BLaER1 treated with 17β-estradiol and CSF1 and Interleukin-3, amounts not matched to agents 10 nM and 100 nM (cell line): ENCODE data around the gene POU1F1.
"Not testable (repeated sequence)": the region's sequence is repeated elsewhere in the genome, so short reads cannot be mapped to it uniquely, and the experiment has no call there.

Experiments
- H3K27ac ChIP-seq, 11 experiments: shearing (Covaris generic); formaldehyde crosslinking; 2 replicates each; pipeline ENCODE4 v1.8.1; 2022
- H3K27me3 ChIP-seq, 11 experiments: shearing (Covaris generic); formaldehyde crosslinking; 2 replicates each; pipeline ENCODE4 v1.8.1; 2022
- H3K36me3 ChIP-seq, 11 experiments: shearing (Covaris generic); formaldehyde crosslinking; 2 replicates each; pipeline ENCODE4 v1.8.1; 2022
- H3K4me1 ChIP-seq, 10 experiments: shearing (Covaris generic); formaldehyde crosslinking; 2 replicates each; pipeline ENCODE4 v1.8.1; 2022
- H3K4me2 ChIP-seq, 11 experiments: shearing (Covaris generic); formaldehyde crosslinking; 2 replicates each; pipeline ENCODE4 v1.8.1; 2022
- H3K4me3 ChIP-seq, 10 experiments: shearing (Covaris generic); formaldehyde crosslinking; 2 replicates each; pipeline ENCODE4 v1.8.1; 2022
- H3K9ac ChIP-seq, 11 experiments: shearing (Covaris generic); formaldehyde crosslinking; 2 replicates each; pipeline ENCODE4 v1.8.1; 2022
- H3K9me3 ChIP-seq, 11 experiments: shearing (Covaris generic); formaldehyde crosslinking; replicated peaks in 1 of 11; 2 replicates each; pipeline ENCODE4 v1.8.1; 2022
- H4K20me1 ChIP-seq, 11 experiments: shearing (Covaris generic); formaldehyde crosslinking; 2 replicates each; pipeline ENCODE4 v1.8.1; 2022
- Cebpa-rat ChIP-seq, 11 experiments: shearing (Covaris generic); IDR thresholded peaks; 2 replicates each; pipeline ENCODE4 v1.8.1; 2022

Gene POU1F1

DNA sequence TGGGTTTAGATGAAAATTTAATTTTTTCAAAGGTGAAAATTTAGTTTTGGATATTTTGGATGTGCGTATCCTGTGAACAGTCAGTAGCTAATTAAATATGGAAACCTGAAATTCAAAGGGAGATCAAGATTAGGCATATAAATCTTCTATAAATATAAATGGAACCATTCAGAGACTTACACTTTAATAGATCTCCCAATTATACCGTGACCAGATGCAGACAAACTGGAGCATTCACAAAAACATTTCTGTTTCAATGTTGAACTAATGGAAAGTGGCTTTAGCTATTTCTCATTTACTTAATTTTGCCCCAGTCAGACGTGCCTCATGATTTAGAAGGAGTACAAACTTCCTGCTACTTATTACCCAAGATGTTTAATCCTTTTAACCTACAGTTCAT, 29.1 kb upstream of the POU1F1 start:
- H3K36me3 ChIP-seq: no peaks in the 10 kb centered on the region
- H3K27me3 ChIP-seq: no peaks in the 10 kb centered on the region
- TF ChIP-seq Cebpa-rat (IDR thresholded peaks at IDR 0.05): no peak
- no peak overlapping the region for H3K27ac ChIP-seq
- H4K20me1 ChIP-seq: no peaks in the 10 kb centered on the region
- H3K4me2 ChIP-seq: no peak overlapping the region
- no peak overlapping the region for H3K4me3 ChIP-seq
- no peak overlapping the region for H3K9ac ChIP-seq
- H3K4me1 ChIP-seq: no peaks in the 10 kb centered on the region
- 0 out of 22 replicates have a peak, but pooled peaks cover 0 to 2% (median 0%) of the 10 kb centered on the region in 11 experiments for H3K9me3 ChIP-seq

DNA sequence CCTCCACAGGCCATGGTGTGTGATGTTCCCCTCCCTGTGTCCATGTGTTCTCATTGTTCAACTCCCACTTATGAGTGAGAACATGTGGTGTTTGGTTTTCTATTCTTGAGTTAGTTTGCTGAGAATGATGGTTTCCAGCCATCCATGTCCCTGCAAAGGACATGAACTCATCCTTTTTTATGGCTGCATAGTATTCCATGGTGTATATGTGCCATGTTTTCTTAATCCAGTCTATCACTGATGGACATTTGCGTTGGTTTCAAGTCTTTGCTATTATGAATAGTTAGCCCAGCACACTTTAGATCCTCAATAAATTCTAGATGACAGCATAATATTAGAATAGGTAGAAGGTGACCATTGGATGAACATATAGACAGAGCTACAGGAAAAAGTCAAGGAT, 28.6 kb upstream of the POU1F1 start:
- H3K4me2 ChIP-seq, H3K27ac ChIP-seq: not testable (repeated sequence)

DNA sequence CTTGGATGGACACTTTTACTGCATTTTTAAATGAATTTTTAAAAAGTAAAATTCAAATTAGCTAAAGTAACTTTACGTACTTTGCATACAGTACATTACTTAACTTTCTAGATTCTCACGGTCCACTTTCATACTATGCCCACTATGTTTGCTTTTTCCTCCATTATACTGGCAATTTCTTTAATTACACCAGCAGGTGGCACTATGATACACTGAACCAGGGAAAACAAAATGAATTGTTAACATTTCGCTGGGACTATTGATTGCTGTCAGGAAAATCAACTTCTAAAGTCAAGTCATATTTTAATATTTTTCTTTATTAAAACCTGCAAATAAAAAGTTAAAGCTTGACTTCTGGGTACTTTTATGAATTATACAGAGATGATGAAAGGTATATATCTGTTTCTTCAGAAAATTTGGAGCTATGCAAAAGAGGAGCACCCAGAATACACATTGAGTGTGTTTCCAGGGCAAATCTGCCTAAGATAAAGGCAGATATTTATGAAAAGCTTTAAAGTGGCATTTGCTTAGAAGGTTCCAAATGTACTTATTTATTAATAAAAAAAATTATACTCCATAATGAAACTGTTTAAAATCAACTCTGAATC, 21.8 kb upstream of the POU1F1 start:
- H3K9ac ChIP-seq: no peak overlapping the region
- no peaks in the 10 kb centered on the region for H3K9me3 ChIP-seq
- TF ChIP-seq Cebpa-rat (IDR thresholded peaks at IDR 0.05): no peak
- H4K20me1 ChIP-seq: no peaks in the 10 kb centered on the region
- H3K4me2 ChIP-seq: no peak overlapping the region
- no peaks in the 10 kb centered on the region for H3K27me3 ChIP-seq
- H3K36me3 ChIP-seq: no peaks in the 10 kb centered on the region
- H3K27ac ChIP-seq: no peak overlapping the region
- H3K4me1 ChIP-seq: no peaks in the 10 kb centered on the region
- no peak overlapping the region for H3K4me3 ChIP-seq

More for the DNA sequence above, 28.6 kb upstream of the POU1F1 start:
- H3K27me3 ChIP-seq, H3K4me1 ChIP-seq, H3K36me3 ChIP-seq, H3K9me3 ChIP-seq, H3K4me3 ChIP-seq, H4K20me1 ChIP-seq, H3K9ac ChIP-seq: not testable (repeated sequence)

DNA sequence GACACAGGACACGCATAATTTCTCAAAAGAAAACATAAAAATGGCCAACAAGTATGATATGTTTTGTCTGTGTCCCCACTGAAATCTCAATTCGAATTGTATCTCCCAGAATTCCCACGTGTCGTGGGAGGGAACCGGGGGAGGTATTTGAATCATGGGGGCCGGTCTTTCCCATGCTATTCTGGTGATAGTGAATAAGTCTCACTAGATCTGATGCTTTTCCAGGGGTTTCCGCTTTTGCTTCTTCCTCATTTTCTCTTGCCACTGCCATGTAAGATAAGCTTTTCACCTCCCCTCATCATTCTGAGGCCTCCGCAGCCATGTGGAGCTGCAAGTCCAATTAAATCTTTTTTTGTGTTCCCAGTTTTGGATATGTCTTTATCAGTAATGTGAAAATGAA, 12.1 kb upstream of the POU1F1 start:
- no peaks in the 10 kb centered on the region for H4K20me1 ChIP-seq

DNA sequence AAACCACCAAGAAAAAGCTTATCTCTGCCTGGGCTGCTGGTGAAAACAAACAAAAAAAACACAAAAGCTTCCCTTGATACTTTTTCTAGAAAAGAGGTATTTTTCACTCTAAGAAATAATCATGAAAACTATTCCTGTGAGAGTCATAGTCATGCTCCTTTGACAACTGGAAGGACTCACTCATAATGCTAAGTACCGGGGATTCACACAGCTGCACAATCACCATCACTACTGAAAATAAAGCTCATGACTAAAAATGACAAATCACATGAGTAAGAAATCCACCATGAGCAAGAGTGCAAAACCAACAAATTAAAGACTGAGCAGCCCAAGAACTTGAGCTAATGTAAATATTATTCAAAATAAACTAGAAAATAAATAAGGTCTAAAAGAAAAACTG, 10.6 kb upstream of the POU1F1 start:
- Histone ChIP-seq H3K27me3 (no peaks in the 10 kb centered on the region), H3K9me3 (no peaks in the 10 kb centered on the region), H3K4me1 (no peaks in the 10 kb centered on the region), H3K27ac (no peak overlapping the region), H3K4me3 (no peak overlapping the region), H3K36me3 (no peaks in the 10 kb centered on the region), H4K20me1 (no peaks in the 10 kb centered on the region), H3K9ac (no peak overlapping the region), H3K4me2 (no peak overlapping the region)
- no peak for TF ChIP-seq Cebpa-rat (IDR thresholded peaks at IDR 0.05)

More for the DNA sequence above, 12.1 kb upstream of the POU1F1 start:
- no peak overlapping the region for H3K4me2 ChIP-seq
- no peaks in the 10 kb centered on the region for H3K36me3 ChIP-seq
- H3K27me3 ChIP-seq: no peaks in the 10 kb centered on the region
- no peaks in the 10 kb centered on the region for H3K4me1 ChIP-seq
- no peak overlapping the region for H3K4me3 ChIP-seq
- H3K9me3 ChIP-seq: no peaks in the 10 kb centered on the region
- TF ChIP-seq Cebpa-rat (IDR thresholded peaks at IDR 0.05): no peak
- no peak overlapping the region for H3K9ac ChIP-seq
- no peak overlapping the region for H3K27ac ChIP-seq

DNA sequence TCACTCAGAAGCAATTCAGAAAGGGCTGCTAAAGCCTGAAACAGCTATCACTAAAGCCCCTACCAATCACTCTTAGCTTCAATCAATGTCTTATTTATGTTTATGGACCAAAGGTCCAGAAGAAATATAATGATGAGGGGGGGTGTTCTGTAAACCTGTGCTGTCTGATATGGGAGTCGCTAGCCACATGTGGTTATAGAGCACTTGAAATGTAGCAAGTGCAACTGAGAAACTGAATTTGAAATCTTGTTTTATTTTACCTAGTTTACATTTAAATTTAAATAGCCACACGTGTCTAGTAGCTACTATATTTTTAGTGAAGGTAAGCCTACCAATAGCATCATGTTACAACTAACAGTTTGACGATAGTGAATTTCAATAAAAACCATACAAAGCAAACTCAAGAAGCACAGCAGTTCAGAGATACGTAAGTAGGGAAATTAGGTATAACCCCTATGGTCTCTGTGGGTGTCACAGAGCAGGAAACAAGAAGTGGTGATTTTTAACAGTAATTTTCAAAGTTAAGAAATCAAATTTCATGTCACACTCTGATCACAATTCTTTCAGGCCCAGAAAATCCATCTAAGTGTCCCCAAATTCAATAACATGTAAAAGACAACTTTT, 3.6 kb downstream of the POU1F1 start:
- Histone ChIP-seq H3K4me1 (peaks cover 6 to 36% (median 10%) of the 10 kb centered on the region in 10 experiments), H3K27me3 (no peaks in the 10 kb centered on the region), H3K4me2 (peak overlapping the region in 2 of 11 experiments; percentile 21 to 49; a peak in 2 of 22 replicates), H3K9me3 (no peaks in the 10 kb centered on the region), H3K9ac (no peak overlapping the region), H4K20me1 (no peaks in the 10 kb centered on the region), H3K4me3 (no peak overlapping the region), H3K36me3 (no peaks in the 10 kb centered on the region), H3K27ac (no peak overlapping the region)
- TF ChIP-seq Cebpa-rat (IDR thresholded peaks at IDR 0.05): no peak

DNA sequence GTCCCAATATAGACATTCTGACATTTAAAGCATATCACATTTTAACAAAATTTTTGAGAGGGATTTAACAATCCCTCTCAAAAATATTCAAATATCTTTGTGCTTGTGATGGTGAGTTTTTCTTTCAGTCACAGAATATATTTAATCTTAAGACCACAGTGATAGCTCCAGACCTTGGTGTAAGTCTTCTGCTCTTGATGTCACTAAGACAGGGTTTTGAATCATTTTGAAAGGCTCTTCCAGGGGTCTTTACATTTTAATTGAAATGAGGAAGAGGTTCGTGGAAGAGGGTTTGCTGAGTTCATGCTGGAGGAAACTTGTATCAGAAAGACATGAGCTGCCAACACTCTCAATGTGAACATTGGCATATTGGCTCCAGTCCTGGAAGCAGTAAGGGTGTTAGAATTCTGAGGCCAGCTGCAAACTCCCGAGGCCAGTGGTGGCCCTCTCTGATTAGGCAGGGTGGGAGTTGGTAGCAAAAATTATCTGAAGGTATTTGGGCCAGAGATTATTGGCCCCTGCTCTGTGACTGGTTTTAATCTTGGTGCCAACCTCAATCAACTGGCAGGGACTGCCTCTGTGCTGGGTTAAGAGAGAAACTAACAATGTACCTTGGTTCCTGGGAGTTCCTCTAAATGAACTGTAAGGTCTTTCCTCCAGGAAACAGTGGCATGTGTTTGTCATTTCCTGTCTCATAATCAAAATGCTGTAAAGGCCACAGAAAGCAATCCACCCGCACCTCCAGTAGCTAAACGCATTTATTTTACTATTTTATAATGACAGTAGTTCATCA, 5.3 kb downstream of the POU1F1 start:
- TF ChIP-seq Cebpa-rat (IDR thresholded peaks at IDR 0.05): no peak
- peak overlapping the region in 5 of 11 experiments; percentile 19 to 59 (median 49); a peak in 8 of 22 replicates for H3K27ac ChIP-seq
- H3K9me3 ChIP-seq: no peaks in the 10 kb centered on the region
- H3K36me3 ChIP-seq: no peaks in the 10 kb centered on the region
- H3K4me3 ChIP-seq: peak overlapping the region in 1 of 10 experiments; percentile 3; a peak in 2 of 20 replicates
- H3K4me2 ChIP-seq: peak overlapping the region; percentile 33 to 81 (median 72)
- 0 out of 22 replicates have a peak overlapping the region, but pooled peaks of 1 of the 11 experiments have one; percentile 12 for H3K9ac ChIP-seq
- peaks cover 6 to 36% (median 10%) of the 10 kb centered on the region in 10 experiments for H3K4me1 ChIP-seq
- no peaks in the 10 kb centered on the region for H3K27me3 ChIP-seq
- no peaks in the 10 kb centered on the region for H4K20me1 ChIP-seq

DNA sequence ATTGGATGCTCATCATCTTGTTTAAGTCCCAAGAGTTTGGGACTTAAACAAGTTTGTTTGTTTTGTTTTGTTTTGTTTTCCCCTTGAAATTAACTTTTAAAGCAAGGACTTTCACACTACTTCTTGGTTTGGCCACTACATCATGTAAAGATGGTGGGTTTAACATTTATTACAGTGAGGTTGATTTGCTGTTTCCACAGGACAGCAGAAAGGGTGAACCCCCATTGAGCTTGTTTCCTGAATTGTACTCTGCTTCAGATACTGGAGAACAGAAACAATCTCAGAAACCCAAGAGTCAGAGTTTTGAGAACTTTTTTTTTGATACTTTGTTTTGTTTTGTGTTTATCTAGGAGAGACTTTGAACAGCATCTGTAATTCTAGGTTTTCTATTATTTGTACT, 6.7 kb downstream of the POU1F1 start:
- Histone ChIP-seq H3K27ac (no peak overlapping the region), H3K9ac (no peak overlapping the region), H3K4me3 (no peak overlapping the region), H3K27me3 (no peaks in the 10 kb centered on the region), H3K9me3 (no peaks in the 10 kb centered on the region), H3K4me2 (no peak overlapping the region), H3K4me1 (peaks cover 6 to 36% (median 10%) of the 10 kb centered on the region in 10 experiments), H4K20me1 (no peaks in the 10 kb centered on the region), H3K36me3 (no peaks in the 10 kb centered on the region)
- no peak for TF ChIP-seq Cebpa-rat (IDR thresholded peaks at IDR 0.05)

DNA sequence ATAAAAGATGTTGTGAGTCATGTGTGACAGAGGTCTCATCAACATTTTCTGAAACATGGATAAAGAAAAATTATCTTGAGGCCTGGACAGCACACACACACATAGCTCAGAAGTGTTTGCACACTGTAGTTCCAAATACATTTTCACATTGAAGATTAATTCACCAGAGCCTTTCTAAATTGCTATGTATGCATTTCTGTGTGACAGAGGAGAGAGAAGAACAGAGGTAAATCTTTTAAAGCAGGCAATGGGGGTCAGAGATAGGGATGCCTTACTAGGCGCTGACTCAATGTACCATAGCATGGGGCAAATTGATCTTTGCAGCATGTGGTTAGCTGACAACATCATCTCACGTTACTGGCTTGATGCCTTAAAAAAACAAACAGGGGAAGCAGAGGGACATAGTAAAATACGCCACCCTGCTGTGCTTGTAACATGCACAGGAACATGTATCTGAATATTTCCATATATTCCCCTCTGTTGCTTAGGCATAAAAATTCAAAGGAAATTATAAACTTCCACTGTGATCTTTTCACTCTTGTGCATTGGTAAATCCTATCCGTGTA, 7.7 kb downstream of the POU1F1 start:
- Histone ChIP-seq H3K9me3 (no peaks in the 10 kb centered on the region), H3K36me3 (no peaks in the 10 kb centered on the region), H4K20me1 (no peaks in the 10 kb centered on the region), H3K27me3 (no peaks in the 10 kb centered on the region), H3K4me3 (no peak overlapping the region), H3K27ac (no peak overlapping the region), H3K9ac (no peak overlapping the region), H3K4me1 (peaks cover 6 to 36% (median 10%) of the 10 kb centered on the region in 10 experiments), H3K4me2 (no peak overlapping the region)
- no peak for TF ChIP-seq Cebpa-rat (IDR thresholded peaks at IDR 0.05)
